Inflammatory macrophage (primary cell): ENCODE results near the gene CORIN.
"Not testable (repeated sequence)": the region's sequence is repeated elsewhere in the genome, so short reads cannot be mapped to it uniquely, and the experiment has no call there.

Experiments used
- DNase-seq, 2 donors: peaks; one replicate each; pipeline ENCODE4 v3.0.0-alpha.2; 2020 to 2022

Gene CORIN

DNA sequence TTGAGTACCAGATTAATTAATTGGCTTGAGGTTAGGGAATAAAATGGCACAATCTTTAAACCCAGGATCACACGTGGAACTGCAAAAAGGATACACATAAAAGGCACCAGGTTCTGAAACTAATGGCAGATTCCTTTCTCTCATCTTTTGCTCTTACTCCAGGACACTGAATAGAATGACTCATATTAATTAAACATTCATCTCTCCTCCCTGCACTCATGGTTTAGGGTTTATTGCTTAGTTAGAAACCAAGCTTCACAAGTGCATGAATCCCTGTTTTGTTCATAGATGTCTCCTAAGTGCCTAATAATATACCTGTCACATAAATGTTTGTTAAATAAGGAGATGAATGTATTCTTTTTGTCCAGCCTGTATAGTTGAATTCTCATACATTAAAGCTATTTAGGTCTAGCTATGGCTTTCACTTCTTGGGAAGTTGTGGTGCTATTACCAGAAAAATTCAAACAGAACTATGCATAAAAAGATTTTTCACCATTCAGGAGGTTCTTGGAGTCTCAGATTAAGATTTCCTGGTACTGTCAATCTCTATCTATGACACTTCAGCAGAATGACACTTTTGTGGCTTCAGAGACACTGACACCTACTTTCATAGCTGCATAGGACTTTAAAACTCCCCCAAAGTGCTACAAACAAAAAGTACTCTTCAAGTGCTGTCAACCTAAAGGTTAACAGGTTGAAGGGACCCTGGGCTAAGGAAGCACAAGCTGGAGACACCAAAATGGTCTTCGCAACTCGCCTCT, 7.4 kb downstream of the CORIN start:
- DNase-seq = no peak

DNA sequence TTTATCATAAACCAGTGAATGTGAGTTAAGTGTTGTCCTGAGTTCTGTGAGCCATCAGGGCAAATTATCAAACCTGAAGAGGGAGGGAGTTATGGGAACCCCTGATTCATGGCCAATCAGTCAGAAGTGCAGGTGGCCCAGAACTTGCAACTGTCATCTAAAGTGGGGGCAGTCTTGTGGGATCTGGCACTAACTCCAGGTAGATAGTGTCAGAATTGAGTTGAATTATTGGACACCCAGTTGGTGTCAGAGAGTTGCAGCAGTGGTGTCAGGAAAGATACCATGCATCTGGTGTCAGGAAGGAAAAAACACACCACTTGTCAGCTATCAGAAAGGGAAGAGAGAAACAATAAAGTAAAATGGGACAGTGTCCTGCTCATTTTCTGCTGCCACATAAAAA, 8.4 kb downstream of the CORIN start:
- DNase-seq = no peak

- DNase-seq = no peak
Measured at GRCh38 chr4:47827343-47828047, 10.4 kb downstream of the CORIN start.

DNA sequence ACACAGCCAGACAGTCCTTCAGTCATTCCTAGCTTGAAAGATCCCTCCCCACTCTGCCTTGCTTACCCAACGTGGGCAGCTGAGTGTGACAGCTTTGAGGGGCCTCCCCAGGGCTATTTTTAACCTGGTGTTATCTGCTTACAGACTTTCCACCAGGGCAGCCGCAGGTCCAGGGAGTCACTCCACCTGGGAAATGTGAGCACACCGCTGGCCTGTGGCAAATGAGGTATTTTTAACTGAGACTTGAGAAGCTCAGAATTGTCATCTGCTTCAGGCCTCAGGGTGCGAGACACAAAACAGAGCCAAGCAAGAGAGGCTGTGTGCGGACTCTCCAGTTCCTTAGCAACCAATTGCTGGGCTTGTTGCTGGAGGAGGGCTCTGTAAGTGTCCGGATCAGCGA, 13.0 kb downstream of the CORIN start:
- DNase-seq = no peak

- DNase-seq = peak in 1 of 2 donors; percentile 9
Measured at GRCh38 chr4:47819178-47819577, 18.7 kb downstream of the CORIN start.

- no peak for DNase-seq
Measured at GRCh38 chr4:47817275-47817674, 20.6 kb downstream of the CORIN start.

GRCh38 chr4:47816748-47817147, 21.1 kb downstream of the CORIN start:
- DNase-seq = no peak

GRCh38 chr4:47814618-47815295, 23.1 kb downstream of the CORIN start:
- no peak for DNase-seq

- no peak for DNase-seq
Measured at GRCh38 chr4:47809654-47810203, 28.1 kb downstream of the CORIN start.

GRCh38 chr4:47804598-47804997, 33.3 kb downstream of the CORIN start:
- DNase-seq = no peak

- DNase-seq = no peak
Measured at GRCh38 chr4:47801481-47802002, 36.3 kb downstream of the CORIN start.

DNA sequence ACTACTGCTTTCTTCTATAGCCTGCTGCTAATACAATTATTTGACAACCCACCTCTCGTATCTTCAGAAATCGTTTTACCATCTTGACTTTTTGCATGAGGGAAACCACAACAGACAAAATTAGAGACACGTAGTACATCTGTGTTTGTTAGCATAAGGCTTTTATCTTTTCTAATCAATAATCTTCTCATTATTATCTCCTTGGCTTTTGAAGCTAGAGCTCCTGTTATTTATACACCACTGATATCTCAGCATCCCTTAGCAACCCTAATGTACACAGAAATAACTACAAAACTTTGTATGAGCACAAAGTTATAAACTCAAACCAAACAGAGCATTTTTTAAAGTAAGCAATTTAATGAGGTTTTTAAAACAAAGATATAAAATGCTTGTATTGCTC, 39.7 kb downstream of the CORIN start:
- no peak for DNase-seq

DNA sequence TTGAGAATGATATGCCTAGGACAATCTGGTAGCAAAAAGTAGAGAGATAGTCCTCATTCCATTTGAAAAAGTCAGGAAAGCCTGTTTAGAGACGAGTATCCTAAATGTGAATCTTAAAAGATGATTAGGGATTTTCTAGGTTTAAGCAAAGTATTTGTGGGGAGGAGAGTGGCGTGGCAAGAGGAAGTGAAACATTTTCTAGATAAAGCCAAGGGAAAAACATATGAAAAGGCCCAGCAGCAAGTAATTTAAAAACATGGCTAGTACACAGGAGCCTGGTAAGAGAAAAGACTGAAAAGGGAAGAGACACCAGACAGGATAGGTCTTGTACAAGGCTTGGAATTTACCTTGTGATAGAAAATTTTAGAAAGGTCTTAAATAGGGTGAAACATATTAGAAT, 45.9 kb downstream of the CORIN start:
- DNase-seq = no peak

DNA sequence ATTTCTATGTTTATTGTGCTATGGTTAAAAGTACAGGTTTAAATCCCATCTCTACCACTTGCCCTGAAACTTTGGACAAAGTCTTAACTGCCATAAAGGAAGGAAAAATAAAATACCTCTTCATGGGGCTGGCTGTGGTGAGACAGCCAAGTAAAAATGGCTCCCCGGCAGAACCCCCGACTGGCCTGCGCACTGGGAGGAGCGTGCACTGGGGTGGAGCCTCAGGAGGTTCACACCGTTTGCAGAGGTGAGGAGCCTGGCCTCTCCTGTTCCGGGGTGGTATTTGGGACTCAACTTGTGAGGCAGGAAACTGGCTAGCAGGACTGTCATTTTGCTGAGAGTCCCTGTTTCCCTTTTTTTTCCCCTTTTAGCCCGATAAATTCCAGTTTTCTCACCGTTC, 47.8 kb downstream of the CORIN start:
- no peak for DNase-seq

DNA sequence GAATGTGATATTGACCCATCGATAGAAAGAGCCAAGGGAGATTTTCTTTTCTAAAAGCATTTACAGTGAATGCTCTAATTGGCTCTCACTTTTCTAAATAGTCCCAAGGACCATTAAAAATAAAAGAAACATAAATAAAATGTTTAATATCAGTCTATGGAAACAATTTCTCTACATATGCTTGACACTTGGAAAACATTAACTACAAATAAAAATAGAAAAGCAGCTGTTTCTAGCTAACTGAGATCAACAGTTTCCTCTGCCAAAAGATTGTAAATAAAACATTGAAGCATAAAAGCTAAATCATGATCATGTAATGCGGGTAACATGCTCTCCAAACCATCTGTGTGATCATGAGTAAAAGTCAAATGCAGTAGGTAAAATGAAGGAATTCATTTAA, 49.7 kb downstream of the CORIN start:
- DNase-seq = no peak

DNA sequence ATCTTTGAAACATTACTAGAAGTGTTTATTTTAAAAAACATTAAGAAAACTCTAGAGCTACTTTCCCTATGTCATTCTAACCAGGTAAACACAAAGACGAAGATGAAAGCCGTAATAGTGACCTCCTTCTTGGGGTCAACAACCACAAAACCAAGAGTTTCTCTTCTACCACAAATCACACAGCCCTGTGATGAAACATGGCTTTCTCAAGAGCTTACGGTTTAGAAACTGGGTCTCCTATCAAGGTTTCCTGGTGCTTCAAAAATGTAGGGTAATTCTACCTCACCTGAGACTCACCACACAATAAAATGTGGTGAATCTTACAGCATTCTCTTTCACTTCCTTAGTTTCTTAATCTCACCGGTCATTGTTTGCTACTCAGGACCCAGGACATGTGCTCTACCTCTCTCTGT, 50.9 kb downstream of the CORIN start:
- no peak for DNase-seq

GRCh38 chr4:47785153-47785552, 52.7 kb downstream of the CORIN start:
- no peak for DNase-seq

GRCh38 chr4:47784222-47784621, 53.6 kb downstream of the CORIN start:
- DNase-seq = no peak

- no peak for DNase-seq
Measured at GRCh38 chr4:47776353-47776752, 61.5 kb downstream of the CORIN start.

DNA sequence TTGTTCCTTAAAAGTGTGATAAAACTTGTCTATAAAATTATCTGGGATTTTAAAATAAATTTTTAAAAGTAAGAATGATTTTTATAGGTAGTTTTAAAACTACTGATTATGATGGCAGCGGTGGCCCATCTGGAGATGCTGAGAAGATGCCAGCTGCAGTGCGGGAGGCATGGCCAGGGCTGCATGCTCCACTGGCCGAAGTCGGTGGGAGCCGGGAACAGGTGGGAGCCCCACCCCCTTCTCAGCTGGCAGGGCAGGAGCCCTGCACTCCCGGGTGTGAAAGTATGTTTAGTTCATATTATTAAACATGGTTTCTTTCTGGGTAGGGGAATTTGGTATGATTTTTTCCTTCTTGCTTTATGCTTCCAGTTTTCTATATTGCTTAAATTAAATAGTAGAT, 63.8 kb downstream of the CORIN start:
- DNase-seq = no peak

DNA sequence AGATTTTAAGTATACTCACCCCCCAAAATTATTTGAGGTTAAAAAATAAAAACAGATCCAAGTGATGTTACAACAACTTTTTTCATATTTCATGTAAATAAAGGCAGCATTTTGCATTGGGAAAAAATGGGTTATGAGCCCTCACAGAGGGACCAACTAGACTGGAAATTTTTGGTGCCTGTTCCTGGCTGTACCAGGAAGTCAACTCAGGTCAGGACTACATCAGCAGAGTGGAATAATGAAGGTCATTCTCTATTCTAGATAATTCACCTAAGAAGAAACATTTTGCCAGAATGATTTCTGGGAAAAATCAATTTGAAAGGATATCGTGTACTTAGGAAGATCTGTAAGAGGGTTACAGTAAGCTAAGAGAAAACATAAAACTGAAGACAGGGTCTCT, 66.8 kb downstream of the CORIN start:
- no peak for DNase-seq

DNA sequence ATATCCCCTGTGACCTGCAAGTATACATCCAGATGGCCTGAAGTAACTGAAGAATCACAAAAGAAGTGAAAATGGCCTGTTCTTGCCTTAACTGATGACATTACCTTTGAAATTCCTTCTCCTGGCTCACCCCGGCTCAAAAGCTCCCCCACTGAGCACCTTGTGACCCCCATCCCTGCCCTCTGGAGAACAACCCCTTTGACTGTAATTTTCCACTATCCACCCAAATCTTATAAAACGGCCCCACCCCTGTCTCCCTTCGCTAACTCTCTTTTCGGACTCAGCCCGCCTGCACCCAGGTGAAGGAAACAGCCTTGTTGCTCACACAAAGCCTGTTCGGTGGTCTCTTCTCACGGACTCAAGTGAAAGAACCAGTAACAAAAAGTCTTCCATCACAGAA, 69.9 kb downstream of the CORIN start:
- DNase-seq = not testable (repeated sequence)

DNA sequence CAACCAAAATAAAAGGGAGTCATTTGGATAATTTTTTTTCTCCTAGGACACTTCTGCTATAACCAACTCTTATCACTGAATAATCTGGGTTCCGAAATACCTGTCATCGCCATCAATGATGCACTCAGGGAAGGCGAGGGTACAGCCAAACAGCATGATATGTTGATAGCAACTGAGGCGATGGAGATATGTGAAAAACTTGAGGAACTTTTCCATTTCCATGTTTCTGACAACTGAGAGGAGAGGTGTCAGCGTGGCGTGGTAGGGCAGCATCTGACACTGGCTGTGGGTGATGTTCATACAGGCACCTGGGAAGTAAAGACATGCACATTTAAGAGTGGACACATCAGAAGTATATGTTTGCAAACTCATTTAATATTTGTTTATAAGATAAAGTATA, 74.6 kb downstream of the CORIN start:
- no peak for DNase-seq
